Lower lobe of right lung (tissue), 2 donors: ENCODE data around the gene MRPL4. TPM values are rescaled to one million over a fixed set of nuclear protein-coding genes. Genes with fewer than 3 reads are reported as not detected.
A peak's percentile ranks its signal among the peaks of the same experiment; 100 is the strongest.
"Not testable (repeated sequence)": the region's sequence is repeated elsewhere in the genome, so short reads cannot be mapped to it uniquely, and the experiment has no call there.

ENCODE experiments used
- ATAC-seq, 2 donors: fragments of 200-7000 bp; cut with Tn5 transposase; one replicate each; pipeline ENCODE4 v1.9.1; 2020 to 2022; ENCODE audit warnings: mild to moderate bottlenecking in 2 of 2, moderate library complexity in 2 of 2
- DNase-seq: peaks from one replicate; pipeline ENCODE4 v3.0.0-alpha.2; 2020
- H3K27ac ChIP-seq: fragments of 200-600 bp; one replicate; pipeline ENCODE4 v1.8.0; 2022
- H3K27me3 ChIP-seq: fragments of 200-600 bp; one replicate; pipeline ENCODE4 v1.8.0; 2022; ENCODE audit warnings: low read depth
- H3K36me3 ChIP-seq: fragments of 200-600 bp; one replicate; pipeline ENCODE4 v1.8.0; 2022; ENCODE audit warnings: mild to moderate bottlenecking
- H3K4me1 ChIP-seq: fragments of 200-600 bp; one replicate; pipeline ENCODE4 v1.8.0; 2022
- H3K4me3 ChIP-seq: fragments of 200-600 bp; one replicate; pipeline ENCODE4 v1.8.0; 2022; ENCODE audit warnings: mild to moderate bottlenecking
- H3K9me3 ChIP-seq: fragments of 200-600 bp; one replicate; pipeline ENCODE4 v1.8.0; 2022
- intact Hi-C: fragments of 100-400 bp; cut with DNase I; formaldehyde crosslinking; loops from one replicate; pipeline ENCODE4 v1.11.0; 2022
- total RNA-seq: library from RNA; stranded (reverse); fragmentation: NEBNext Ultra II Directional; extraction: Animal tissue kit (Norgen Biotek cat#: 25700); gene quantifications from one replicate; pipeline ENCODE4 v1.2.1, GENCODE V29; 2021
- TF ChIP-seq, protein P1 (sequence below): fragments of 200-600 bp; IDR thresholded peaks from one replicate; pipeline ENCODE4 v1.8.0; 2022; ENCODE audit warnings: antibody characterized with exemption, mild to moderate bottlenecking
- donor health status: DM: no; HTN: yes; CAD: no; lungs with severe emphysema.

The MRPL4 gene
- total RNA-seq, 1 donor from 2014 or later: 40.3 TPM

DNA sequence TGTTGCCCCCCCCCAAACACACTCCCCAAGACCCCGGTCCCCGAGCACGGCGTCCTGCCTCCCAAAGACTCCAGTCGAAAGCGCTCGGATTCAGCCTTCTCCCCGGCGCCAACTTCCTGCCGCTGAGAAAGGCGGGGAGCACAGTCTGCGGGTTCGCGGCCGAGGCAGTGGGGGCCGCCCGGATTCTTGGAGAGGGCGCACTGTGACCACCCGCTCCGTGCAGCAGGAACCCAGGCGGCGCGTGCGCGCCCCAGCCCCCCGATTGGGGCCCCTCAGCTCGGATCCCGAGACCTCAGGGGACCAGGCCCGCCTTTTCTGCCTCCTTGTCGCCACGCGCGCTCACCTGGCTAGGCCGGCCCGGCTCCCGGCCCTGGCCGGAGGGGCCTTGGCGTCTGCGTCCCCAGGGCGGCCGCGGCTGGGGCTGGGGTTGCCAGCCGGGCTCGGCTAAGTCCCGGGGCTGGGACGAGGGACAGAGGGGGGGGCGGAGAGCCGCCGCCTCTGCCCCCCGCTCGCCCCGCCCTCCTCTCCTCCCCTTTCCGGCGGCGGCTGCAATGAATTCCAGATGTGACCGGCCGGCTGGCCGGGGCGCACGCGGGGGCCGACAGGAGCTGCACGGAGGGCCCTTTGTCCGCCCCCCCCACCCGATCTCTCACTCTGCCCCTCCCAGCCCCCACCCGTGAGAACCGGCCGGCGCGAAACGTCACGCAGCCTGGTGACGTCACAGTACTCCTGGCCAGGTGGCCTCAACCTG is 21.0 kb upstream of the MRPL4 start, which contains the start of gene S1PR2:
Gene S1PR2, minus strand, starts transcription at position 471 of the 751 bp plus-strand sequence. CDS start 6,426 bp downstream, outside the sequence.
- TF ChIP-seq, protein P1, sequence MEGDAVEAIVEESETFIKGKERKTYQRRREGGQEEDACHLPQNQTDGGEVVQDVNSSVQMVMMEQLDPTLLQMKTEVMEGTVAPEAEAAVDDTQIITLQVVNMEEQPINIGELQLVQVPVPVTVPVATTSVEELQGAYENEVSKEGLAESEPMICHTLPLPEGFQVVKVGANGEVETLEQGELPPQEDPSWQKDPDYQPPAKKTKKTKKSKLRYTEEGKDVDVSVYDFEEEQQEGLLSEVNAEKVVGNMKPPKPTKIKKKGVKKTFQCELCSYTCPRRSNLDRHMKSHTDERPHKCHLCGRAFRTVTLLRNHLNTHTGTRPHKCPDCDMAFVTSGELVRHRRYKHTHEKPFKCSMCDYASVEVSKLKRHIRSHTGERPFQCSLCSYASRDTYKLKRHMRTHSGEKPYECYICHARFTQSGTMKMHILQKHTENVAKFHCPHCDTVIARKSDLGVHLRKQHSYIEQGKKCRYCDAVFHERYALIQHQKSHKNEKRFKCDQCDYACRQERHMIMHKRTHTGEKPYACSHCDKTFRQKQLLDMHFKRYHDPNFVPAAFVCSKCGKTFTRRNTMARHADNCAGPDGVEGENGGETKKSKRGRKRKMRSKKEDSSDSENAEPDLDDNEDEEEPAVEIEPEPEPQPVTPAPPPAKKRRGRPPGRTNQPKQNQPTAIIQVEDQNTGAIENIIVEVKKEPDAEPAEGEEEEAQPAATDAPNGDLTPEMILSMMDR: peak; percentile 15
- H3K4me3 ChIP-seq: peak within 1 kb of the TSS; percentile 97
- intact Hi-C loops: no loop called here
- peak; percentile 82 for DNase-seq
- peaks cover 40% of the 10 kb centered on the region for H3K4me1 ChIP-seq
- ATAC-seq: peak; percentile 84 to 87
- no peaks in the 10 kb centered on the region for H3K36me3 ChIP-seq
- peak within 1 kb of the TSS; percentile 95 for H3K27ac ChIP-seq
- H3K27me3 ChIP-seq: no peaks in the 10 kb centered on the region
- no peaks in the 10 kb centered on the region for H3K9me3 ChIP-seq

DNA sequence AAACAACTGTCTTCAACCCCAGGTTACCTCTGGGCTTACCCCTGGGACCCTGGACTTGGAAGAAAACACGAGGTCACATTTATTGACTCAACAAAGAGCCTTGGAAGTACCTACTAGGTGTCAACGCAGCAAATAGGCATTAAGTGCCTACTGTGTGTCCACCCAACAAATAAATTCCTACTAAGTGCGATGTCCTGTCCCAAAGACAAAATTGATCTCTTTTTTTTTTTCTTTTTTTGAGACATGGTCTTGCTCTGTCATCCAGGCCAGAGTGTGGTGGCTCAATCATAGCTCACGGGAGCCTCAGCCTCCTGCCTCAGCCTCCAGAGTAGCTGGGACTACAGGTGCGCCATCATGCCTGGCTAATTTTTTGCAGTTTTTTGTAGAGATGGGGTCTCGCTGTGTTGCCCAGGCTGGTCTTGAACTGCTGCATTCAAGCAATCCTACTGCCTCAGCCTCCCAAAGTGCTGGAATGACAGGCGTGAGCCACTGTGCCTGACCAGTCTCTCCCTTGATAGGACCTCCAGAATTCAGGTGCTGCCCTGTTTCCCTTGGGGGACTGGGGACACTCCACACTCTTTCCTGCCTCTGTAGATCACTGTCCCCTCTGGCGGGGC is 20.3 kb upstream of the MRPL4 start:
- Histone ChIP-seq H3K4me3 (peak overlapping the region; percentile 97), H3K27me3 (no peaks in the 10 kb centered on the region), H3K36me3 (no peaks in the 10 kb centered on the region), H3K4me1 (peaks cover 46% of the 10 kb centered on the region), H3K9me3 (no peaks in the 10 kb centered on the region), H3K27ac (peak overlapping the region; percentile 95)
- TF ChIP-seq, protein P1: no peak
- DNase-seq: no peak
- intact Hi-C loops: no loop called here
- ATAC-seq: no peak

DNA sequence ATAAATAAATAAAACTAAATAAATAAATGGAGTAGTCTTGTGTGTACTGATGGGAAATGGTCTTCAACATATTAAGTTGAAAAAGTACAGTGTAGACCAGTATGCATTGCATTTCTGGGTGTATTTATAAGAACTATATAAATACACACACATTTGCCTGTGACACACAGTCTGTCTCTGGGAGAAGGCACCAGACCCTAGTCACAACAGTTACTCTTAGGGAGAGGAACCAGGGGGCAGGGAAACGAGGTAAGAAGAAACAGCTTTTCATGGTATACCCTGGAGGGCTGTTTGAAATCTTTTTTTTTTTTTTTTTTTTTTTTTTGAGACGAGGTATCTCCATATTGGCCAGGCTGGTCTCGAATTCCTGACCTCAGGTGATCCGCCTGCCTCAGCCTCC is 18.1 kb upstream of the MRPL4 start:
- ATAC-seq (no peak), DNase-seq (no peak)
- Histone ChIP-seq H3K27me3 (no peaks in the 10 kb centered on the region), H3K27ac (no peak overlapping the region), H3K9me3 (no peaks in the 10 kb centered on the region), H3K4me1 (peaks cover 52% of the 10 kb centered on the region), H3K4me3 (no peak overlapping the region), H3K36me3 (no peaks in the 10 kb centered on the region)
- TF ChIP-seq, protein P1: no peak
- intact Hi-C loops: no loop called here

DNA sequence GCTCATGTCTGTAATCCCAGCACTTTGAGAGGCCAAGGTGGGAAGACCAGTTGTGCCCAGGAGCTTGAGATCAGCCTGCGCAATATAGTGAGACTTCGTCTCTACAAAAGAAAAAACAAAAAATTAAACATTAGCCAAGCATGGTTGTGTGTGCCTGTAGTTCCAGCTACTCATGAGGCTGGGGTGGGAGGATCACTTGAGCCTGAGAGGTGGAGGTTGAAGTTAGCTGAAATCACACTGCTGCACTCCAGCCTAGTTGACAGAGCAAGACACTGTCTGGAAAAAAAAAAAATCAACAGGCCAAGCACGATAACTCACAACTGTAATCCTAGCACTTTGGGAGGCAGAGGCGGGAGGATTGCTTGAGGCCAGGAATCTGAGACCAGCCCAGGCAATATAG is 17.0 kb upstream of the MRPL4 start:
- ATAC-seq: no peak
- peak overlapping the region; percentile 84 for H3K27ac ChIP-seq
- no peak for DNase-seq
- H3K9me3 ChIP-seq: no peaks in the 10 kb centered on the region
- TF ChIP-seq, protein P1: no peak
- H3K4me3 ChIP-seq: no peak overlapping the region
- peaks cover 47% of the 10 kb centered on the region for H3K4me1 ChIP-seq
- H3K27me3 ChIP-seq: no peaks in the 10 kb centered on the region
- intact Hi-C loops: no loop called here
- H3K36me3 ChIP-seq: no peaks in the 10 kb centered on the region

DNA sequence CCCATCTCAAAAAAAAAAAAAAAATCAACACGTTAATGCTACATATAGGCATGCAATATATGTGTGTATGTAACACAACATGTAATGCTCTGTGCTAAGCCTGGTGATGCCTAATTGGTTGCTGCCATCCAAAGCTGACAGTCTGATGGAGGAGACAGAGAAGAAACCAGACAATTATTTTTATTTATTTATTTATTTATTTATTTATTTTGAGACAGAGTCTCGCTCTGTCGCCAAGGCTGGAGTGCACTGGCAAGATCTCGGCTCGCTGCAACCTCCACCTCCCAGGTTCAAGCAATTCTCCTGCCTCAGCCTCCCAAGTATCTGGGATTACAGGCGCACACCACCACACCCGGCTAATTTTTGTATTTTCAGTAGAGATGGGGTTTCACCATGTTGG is 16.6 kb upstream of the MRPL4 start:
- Histone ChIP-seq H3K4me1 (peaks cover 43% of the 10 kb centered on the region), H3K27ac (peak overlapping the region; percentile 84)
- H3K27me3 ChIP-seq, H3K9me3 ChIP-seq, intact Hi-C loops, H3K4me3 ChIP-seq, DNase-seq, ATAC-seq, H3K36me3 ChIP-seq: not testable (repeated sequence)

DNA sequence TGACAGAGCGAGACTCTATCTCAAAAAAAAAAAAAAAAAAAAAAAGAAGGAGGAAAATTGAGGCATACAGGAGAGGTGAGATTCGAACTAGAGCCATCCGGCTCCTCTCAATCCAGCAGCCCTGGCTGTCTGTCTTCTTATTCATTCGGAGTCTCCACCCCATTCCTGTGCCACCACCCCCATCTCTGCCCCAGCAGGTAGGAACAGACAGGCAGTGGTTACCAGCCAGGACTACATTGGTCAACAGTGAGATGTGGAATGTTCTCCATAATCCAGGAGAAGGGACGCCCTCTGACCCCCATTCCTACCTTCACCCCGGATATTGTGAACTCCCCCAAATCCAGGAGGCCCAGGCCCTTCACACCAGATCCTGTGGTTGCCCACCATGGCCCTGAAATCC is 14.3 kb upstream of the MRPL4 start:
- ATAC-seq (peak; percentile 31 to 59), DNase-seq (no peak)
- Histone ChIP-seq H3K27me3 (no peaks in the 10 kb centered on the region), H3K4me1 (peaks cover 43% of the 10 kb centered on the region), H3K36me3 (no peaks in the 10 kb centered on the region), H3K9me3 (no peaks in the 10 kb centered on the region), H3K4me3 (no peak overlapping the region), H3K27ac (peak overlapping the region; percentile 68)
- intact Hi-C loops: no loop called here
- TF ChIP-seq, protein P1: no peak
